DOHH2 (cell line): Measurements from ENCODE around the gene KLK15.

Source experiments
- H3F3A ChIP-seq: fragments of 200-600 bp; sonication (generic), shearing (Covaris generic); 2 replicates; pipeline ENCODE4 v1.6.0; 2016; ENCODE audit warnings: antibody characterized with exemption, mild to moderate bottlenecking; ENCODE audit not compliant: control insufficient read depth, insufficient read depth
- H3K27ac ChIP-seq: fragments of 200-600 bp; sonication (generic); 2 replicates; pipeline ENCODE4 v1.5.1; 2014; ENCODE audit warnings: low read depth, mild to moderate bottlenecking, low read length, moderate library complexity
- H3K27me3 ChIP-seq: fragments of 200-600 bp; sonication (generic); 2 replicates; pipeline ENCODE4 v1.6.1; 2014; ENCODE audit warnings: mild to moderate bottlenecking, low read length, mixed read lengths; ENCODE audit not compliant: control insufficient read depth
- H3K36me3 ChIP-seq: fragments of 200-600 bp; sonication (generic); 2 replicates; pipeline ENCODE4 v1.6.1; 2014; ENCODE audit warnings: mild to moderate bottlenecking, low read length, moderate library complexity, mixed read lengths; ENCODE audit not compliant: control insufficient read depth
- H3K4me1 ChIP-seq: fragments of 200-600 bp; sonication (generic); 2 replicates; pipeline ENCODE4 v1.6.1; 2014; ENCODE audit warnings: mild to moderate bottlenecking, low read length, mixed read lengths; ENCODE audit not compliant: control insufficient read depth
- H3K4me2 ChIP-seq: fragments of 200-600 bp; sonication (generic); 2 replicates; pipeline ENCODE4 v1.6.0; 2014; ENCODE audit warnings: mild to moderate bottlenecking, low read length, moderate library complexity
- H3K4me3 ChIP-seq: fragments of 200-600 bp; sonication (generic); 2 replicates; pipeline ENCODE4 v1.5.1; 2014; ENCODE audit warnings: mild to moderate bottlenecking, low read length, mixed read lengths
- H3K79me2 ChIP-seq: fragments of 200-600 bp; sonication (generic); 2 replicates; pipeline ENCODE4 v1.6.1; 2014; ENCODE audit warnings: mild to moderate bottlenecking, low read length, mixed read lengths; ENCODE audit not compliant: control insufficient read depth
- H3K9me2 ChIP-seq: fragments of 200-600 bp; sonication (generic); replicated peaks from 2 replicates; pipeline ENCODE4 v1.6.1; 2014; ENCODE audit warnings: mild to moderate bottlenecking, low read length, mixed read lengths; ENCODE audit not compliant: control insufficient read depth
- H3K9me3 ChIP-seq: fragments of 200-600 bp; sonication (generic); 2 replicates; pipeline ENCODE4 v1.6.1; 2014; ENCODE audit warnings: antibody characterized with exemption, low read length, mixed read lengths; ENCODE audit not compliant: control insufficient read depth, insufficient read depth
- H4K20me1 ChIP-seq: fragments of 200-600 bp; sonication (generic); 2 replicates; pipeline ENCODE4 v1.6.0; 2014; ENCODE audit warnings: low read depth, mild to moderate bottlenecking, antibody characterized with exemption, low read length, moderate library complexity; ENCODE audit not compliant: control insufficient read depth, insufficient read depth
- CTCF ChIP-seq: fragments of 200-600 bp; sonication (generic); IDR thresholded peaks from one replicate; pipeline ENCODE4 v1.5.1; 2014; ENCODE audit warnings: antibody characterized with exemption, mild to moderate bottlenecking, low read depth, low read length; ENCODE audit not compliant: poor library complexity, severe bottlenecking
- EZH2phosphoT487 ChIP-seq: fragments of 200-600 bp; sonication (generic); IDR thresholded peaks from 2 replicates; pipeline ENCODE4 v1.6.1; 2017; ENCODE audit warnings: borderline replicate concordance, mild to moderate bottlenecking, antibody characterized with exemption, low read length, moderate library complexity, mixed read lengths

Gene KLK15

GRCh38 chr19:50794876-50795663 is 38.3 kb downstream of the KLK15 start:
- Histone ChIP-seq H3K27ac (no peak overlapping the region), H3K4me2 (no peak overlapping the region), H3K79me2 (peaks cover 12% of the 10 kb centered on the region), H3K27me3 (no peaks in the 10 kb centered on the region), H3K4me3 (no peak overlapping the region), H3K9me3 (no peaks in the 10 kb centered on the region), H3F3A (peaks cover 39% of the 10 kb centered on the region), H4K20me1 (peaks cover 12% of the 10 kb centered on the region; the same call in 1 of the 2 replicates), H3K36me3 (peaks cover 48% of the 10 kb centered on the region), H3K4me1 (peaks cover 23% of the 10 kb centered on the region), H3K9me2 (no peaks in the 10 kb centered on the region)
- TF ChIP-seq EZH2phosphoT487 (no peak), CTCF (peak; percentile 55)

GRCh38 chr19:50794074-50794875 is 39.1 kb downstream of the KLK15 start:
- TF ChIP-seq EZH2phosphoT487 (no peak), CTCF (no peak)
- Histone ChIP-seq H3K79me2 (peaks cover 4% of the 10 kb centered on the region), H3K9me2 (no peaks in the 10 kb centered on the region), H3K4me3 (no peak overlapping the region), H3K27ac (no peak overlapping the region), H3K36me3 (peaks cover 40% of the 10 kb centered on the region), H3F3A (peaks cover 35% of the 10 kb centered on the region), H4K20me1 (peaks cover 12% of the 10 kb centered on the region; the same call in 1 of the 2 replicates), H3K27me3 (no peaks in the 10 kb centered on the region), H3K4me2 (no peak overlapping the region), H3K4me1 (peaks cover 23% of the 10 kb centered on the region), H3K9me3 (no peaks in the 10 kb centered on the region)

GRCh38 chr19:50793558-50794065 is 39.8 kb downstream of the KLK15 start:
- H3K4me1 ChIP-seq: peaks cover 23% of the 10 kb centered on the region
- peaks cover 12% of the 10 kb centered on the region; the same call in 1 of the 2 replicates for H4K20me1 ChIP-seq
- 0 out of 2 replicates have a peak, but pooled peaks cover under 1% of the 10 kb centered on the region for H3K79me2 ChIP-seq
- TF ChIP-seq EZH2phosphoT487 (no peak), CTCF (no peak)
- no peaks in the 10 kb centered on the region for H3K9me3 ChIP-seq
- H3F3A ChIP-seq: peaks cover 34% of the 10 kb centered on the region
- H3K27ac ChIP-seq: no peak overlapping the region
- H3K4me2 ChIP-seq: no peak overlapping the region
- H3K36me3 ChIP-seq: peaks cover 34% of the 10 kb centered on the region
- no peak overlapping the region for H3K4me3 ChIP-seq
- no peaks in the 10 kb centered on the region for H3K27me3 ChIP-seq
- H3K9me2 ChIP-seq: no peaks in the 10 kb centered on the region
